GM12878 (cell line): Measurements from ENCODE around the gene METTL1. TPM values are rescaled to one million over a fixed set of nuclear protein-coding genes. Genes with fewer than 3 reads are reported as not detected.

Experiments
- ATAC-seq: fragments of 200-7000 bp; cut with Tn5 transposase; 3 replicates; pipeline ENCODE4 v1.9.1; 2020; ENCODE audit warnings: mild to moderate bottlenecking, moderate library complexity
- BruUV-seq: library from RNA; stranded (reverse); fragments of 400-500 nt; replicated peaks from 2 replicates; lab custom pipeline; 2021; lab: Mats Ljungman, UMichigan
- CTCF ChIA-PET: fragments of 300-600 bp; sonication (Branson Sonifier 250); formaldehyde crosslinking; extraction: SDS; loops from one replicate; lab custom pipeline; 2021; ENCODE audit warnings: inconsistent platforms; lab: Yijun Ruan, JAX
- POLR2A ChIA-PET: fragments of 350-600 bp; formaldehyde crosslinking; extraction: SDS; loops from one replicate; lab custom pipeline; 2021; ENCODE audit warnings: inconsistent platforms; lab: Charles Lee
- RAD21 ChIA-PET: fragments of 300-600 bp; sonication (Branson Sonifier 250); formaldehyde crosslinking; loops from one replicate; lab custom pipeline; 2023; ENCODE audit warnings: antibody characterized with exemption; ENCODE audit not compliant: unreplicated experiment; lab: Charles Lee
- SMC1A ChIA-PET: fragments of 300-600 bp; sonication (Branson Sonifier 250); formaldehyde crosslinking; loops from one replicate; lab custom pipeline; 2023; ENCODE audit not compliant: unreplicated experiment, uncharacterized antibody; lab: Charles Lee
- DNase-seq: peaks from one replicate; pipeline ENCODE4 v3.0.0-alpha.2; 2011; ENCODE audit warnings: low read depth, low spot score
- FAIRE-seq: peaks from 3 replicates; lab custom pipeline; 2011; peaks lifted over from hg19 to GRCh38; lab: Jason Lieb, UNC
- H2AFZ ChIP-seq: 2 replicates; pipeline ENCODE4 v1.6.0; 2011; ENCODE audit warnings: low read depth, low read length, control low read depth; ENCODE audit not compliant: control insufficient read depth
- H3K27ac ChIP-seq: 2 replicates; pipeline ENCODE4 v1.5.1; 2011; ENCODE audit warnings: control low read depth; ENCODE audit not compliant: control insufficient read depth, insufficient read depth
- H3K27me3 ChIP-seq, 2 experiments: replicated peaks in 1 of 2; 2 replicates each; pipeline versions ENCODE4 v1.6.0 to v1.6.1; 2011; ENCODE audit warnings: low read length in 1 of 2; ENCODE audit not compliant: control insufficient read depth in 2 of 2, insufficient read depth in 2 of 2
- H3K36me3 ChIP-seq, 2 experiments: 2 replicates each; pipeline ENCODE4 v1.5.1; 2011; ENCODE audit warnings: low read length in 1 of 2; ENCODE audit not compliant: control insufficient read depth in 2 of 2, insufficient read depth in 2 of 2
- H3K4me1 ChIP-seq: 2 replicates; pipeline ENCODE4 v1.6.1; 2011; ENCODE audit warnings: mild to moderate bottlenecking, low read length, moderate library complexity, mixed read lengths; ENCODE audit not compliant: control insufficient read depth, insufficient read depth
- H3K4me2 ChIP-seq: 2 replicates; pipeline ENCODE4 v1.6.0; 2011; ENCODE audit warnings: control low read depth; ENCODE audit not compliant: control insufficient read depth, insufficient read depth
- H3K4me3 ChIP-seq: fragments of 200-600 bp; sonication (generic); 2 replicates; pipeline ENCODE4 v1.5.1; 2016
- H3K79me2 ChIP-seq: 2 replicates; pipeline ENCODE4 v1.6.0; 2011; ENCODE audit warnings: low read length; ENCODE audit not compliant: control insufficient read depth, insufficient read depth
- H3K9ac ChIP-seq: 2 replicates; pipeline ENCODE4 v1.8.0; 2011; ENCODE audit warnings: low read length, control low read depth, mixed read lengths; ENCODE audit not compliant: control insufficient read depth, insufficient read depth
- H3K9me3 ChIP-seq: replicated peaks from 3 replicates; pipeline ENCODE4 v1.5.1; 2011; ENCODE audit warnings: mild to moderate bottlenecking, low read length; ENCODE audit not compliant: control insufficient read depth, insufficient read depth
- H4K20me1 ChIP-seq: 2 replicates; pipeline ENCODE4 v1.6.0; 2011; ENCODE audit not compliant: control insufficient read depth, insufficient read depth
- BCL11A ChIP-seq: IDR thresholded peaks from 2 replicates; pipeline ENCODE4 v1.6.1; 2011; ENCODE audit warnings: low read depth, low read length
- CHD4 ChIP-seq: fragments of 200-600 bp; sonication (generic); IDR thresholded peaks from 2 replicates; pipeline ENCODE4 v1.6.1; 2016; ENCODE audit warnings: mild to moderate bottlenecking
- DPF2 ChIP-seq: fragments of 450-650 bp; IDR thresholded peaks from 2 replicates; pipeline ENCODE4 v1.6.1; 2017; ENCODE audit warnings: mild to moderate bottlenecking
- EGR1 ChIP-seq, 2 experiments: IDR thresholded peaks; 1 replicate in 1 of 2; 2 replicates in 1 of 2; pipeline ENCODE4 v1.6.1; 2011 to 2012; ENCODE audit warnings: low read depth in 2 of 2, low read length in 2 of 2, borderline replicate concordance in 1 of 2, mild to moderate bottlenecking in 1 of 2, moderate library complexity in 1 of 2
- FOXK2 ChIP-seq: fragments of 450-650 bp; IDR thresholded peaks from 2 replicates; pipeline ENCODE4 v1.6.1; 2017; ENCODE audit warnings: mild to moderate bottlenecking, moderate library complexity
- GABPA ChIP-seq: IDR thresholded peaks from 2 replicates; pipeline ENCODE4 v1.6.1; 2014; ENCODE audit warnings: antibody characterized with exemption, low read depth, mild to moderate bottlenecking, inconsistent platforms
- IKZF1 ChIP-seq: fragments of 450-650 bp; conservative IDR thresholded peaks from 2 replicates; pipeline ENCODE4 v1.6.1; 2017; ENCODE audit warnings: antibody characterized with exemption, mild to moderate bottlenecking
- IKZF2 ChIP-seq, 2 experiments: fragments of 450-650 bp; IDR thresholded peaks; 2 replicates each; pipeline ENCODE4 v1.6.1; 2017; ENCODE audit warnings: mild to moderate bottlenecking in 2 of 2, moderate library complexity in 2 of 2
- LARP7 ChIP-seq: fragments of 450-650 bp; IDR thresholded peaks from 2 replicates; pipeline ENCODE4 v1.6.1; 2017; ENCODE audit warnings: mild to moderate bottlenecking
- MYB ChIP-seq: fragments of 150-350 bp; IDR thresholded peaks from 2 replicates; pipeline ENCODE4 v1.6.1; 2014; ENCODE audit warnings: mild to moderate bottlenecking, low read depth, low read length, borderline replicate concordance
- MYC ChIP-seq: IDR thresholded peaks from 2 replicates; pipeline ENCODE4 v1.6.1; 2011; ENCODE audit warnings: mild to moderate bottlenecking, low read length, moderate library complexity, inconsistent platforms; ENCODE audit not compliant: insufficient read depth, insufficient replicate concordance, insufficient read length, severe bottlenecking
- RB1 ChIP-seq: fragments of 450-650 bp; formaldehyde crosslinking; IDR thresholded peaks from 2 replicates; pipeline ENCODE4 v1.6.1; 2017; ENCODE audit warnings: mild to moderate bottlenecking, borderline replicate concordance
- RCOR1 ChIP-seq: conservative IDR thresholded peaks from 2 replicates; pipeline ENCODE4 v1.6.1; 2012; ENCODE audit warnings: low read depth, low read length, improper control_type of control experiment
- RFX5 ChIP-seq: IDR thresholded peaks from 2 replicates; pipeline ENCODE4 v1.6.1; 2011; ENCODE audit warnings: low read depth, low read length, improper control_type of control experiment
- SKIL ChIP-seq: fragments of 450-650 bp; IDR thresholded peaks from 2 replicates; pipeline ENCODE4 v1.6.1; 2017; ENCODE audit warnings: mild to moderate bottlenecking, low read depth, inconsistent platforms; ENCODE audit not compliant: poor library complexity, severe bottlenecking
- SREBF2 ChIP-seq: IDR thresholded peaks from 2 replicates; pipeline ENCODE4 v1.6.1; 2012; ENCODE audit warnings: mild to moderate bottlenecking, low read length
- YBX1 ChIP-seq: fragments of 450-650 bp; IDR thresholded peaks from 2 replicates; pipeline ENCODE4 v1.6.1; 2016; ENCODE audit warnings: antibody characterized with exemption
- ZBED1 ChIP-seq: IDR thresholded peaks from 2 replicates; pipeline ENCODE4 v1.6.1; 2016; ENCODE audit warnings: borderline replicate concordance
- ZNF217 ChIP-seq: fragments of 450-650 bp; IDR thresholded peaks from 2 replicates; pipeline ENCODE4 v1.6.1; 2017; ENCODE audit warnings: antibody characterized with exemption, mild to moderate bottlenecking
- ZNF592 ChIP-seq: fragments of 450-650 bp; IDR thresholded peaks from 2 replicates; pipeline ENCODE4 v1.6.1; 2017; ENCODE audit warnings: mild to moderate bottlenecking, moderate library complexity
- WGBS: methylation state at CpG from one replicate; pipeline ENCODE4 v1.1.6; 2016; ENCODE audit warnings: low lambda C conversion rate; ENCODE audit not compliant: insufficient replicate concordance, insufficient coverage; ENCODE audit errors: missing lambda C conversion rate; 5-methylcytosine and 5-hydroxymethylcytosine counted together
- in situ Hi-C: fragments of 300-500 bp; cut with MboI; formaldehyde crosslinking; loops from 9 replicates; pipeline ENCODE4 v1.14.3; 2018; ENCODE audit warnings: mixed read lengths
- intact Hi-C: fragments of 100-400 bp; cut with micrococcal nuclease; formaldehyde crosslinking; loops from one replicate; pipeline ENCODE4 v1.14.2; 2022; ENCODE audit not compliant: unreplicated experiment
- polyA plus RNA-seq, 11 experiments: library from polyadenylated mRNA; depleted of rRNA in 4 of 11; unstranded in 6 of 11; stranded (reverse) in 5 of 11; fragments of >200 nt; fragmentation: Nextera tagmentation in 4 of 11; fragmentation: Illumina TruSeq in 1 of 11; extraction: Ambion mirVana in 4 of 11; extraction: Trizol in 1 of 11; gene quantifications; 1 replicate in 1 of 11; 2 replicates in 10 of 11; pipeline versions ENCODE4 v1.2.1 to v1.2.3, GENCODE V29; 2011 to 2016; ENCODE audit warnings: inconsistent platforms in 2 of 11, missing spikeins in 2 of 11, low read depth in 1 of 11
- total RNA-seq, 4 experiments: library from RNA; depleted of rRNA in 3 of 4; stranded (reverse); fragments of >200 nt in 3 of 4; fragmentation: Illumina TruSeq in 1 of 4; extraction: Trizol in 1 of 4; gene quantifications; 2 replicates each; pipeline versions ENCODE4 v1.2.1 to v1.2.3, GENCODE V29; 2013 to 2021

METTL1 gene
- total and polyA plus RNA-seq, 10 of the 15 experiments (the other 5 are each of a cell fraction or from before 2014, with no cell fraction given) = 11.3 to 44.3 (median 30.6) TPM

- BruUV-seq = no TSS peak
- H4K20me1 ChIP-seq = no peaks in the 10 kb centered on the region
- POLR2A ChIA-PET = no interaction called here
- CTCF ChIA-PET = no interaction called here
- 93% methylated on average over 4 of the region's 4 CpGs for whole genome bisulfite sequencing
- H2AFZ ChIP-seq = no peak overlapping the region
- RAD21 ChIA-PET = no interaction called here
- no peaks in the 10 kb centered on the region for H3K4me1 ChIP-seq
- no peak overlapping the region for H3K27ac ChIP-seq
- no peak overlapping the region for H3K4me3 ChIP-seq
- ATAC-seq (no peak), DNase-seq (no peak), FAIRE-seq (no peak)
- intact Hi-C loops = no loop called here
- no peaks in the 10 kb centered on the region for H3K27me3 ChIP-seq
- H3K4me2 ChIP-seq = no peak overlapping the region
- 0 out of 2 replicates have a peak, but pooled peaks cover 1% of the 10 kb centered on the region for H3K79me2 ChIP-seq
- H3K9me3 ChIP-seq = no peaks in the 10 kb centered on the region
- H3K9ac ChIP-seq = no peak overlapping the region
- SMC1A ChIA-PET = no interaction called here
- peaks cover 4 to 12% of the 10 kb centered on the region in 2 experiments for H3K36me3 ChIP-seq
- TF ChIP-seq LARP7 (no peak), EGR1 (IDR thresholded peaks at IDR 0.05; ENCODE audit: borderline replicate concordance in 1 of 2, low read depth in 2 of 2, low read length in 2 of 2) (no peak), ZBED1 (no peak), ZNF592 (no peak), SREBF2 (no peak), IKZF1 (no peak), RFX5 (no peak), RB1 (no peak), DPF2 (no peak), GABPA (no peak), RCOR1 (no peak), FOXK2 (no peak), ZNF217 (no peak), MYC (no peak), SKIL (no peak), YBX1 (no peak), IKZF2 (IDR thresholded peaks at IDR 0.05) (no peak), BCL11A (no peak), CHD4 (no peak), MYB (no peak)
- in situ Hi-C loops = no loop called here
These were observed 37.3 kb downstream of the METTL1 start for GRCh38 chr12:57734591-57734990.
